Middle frontal gyrus (tissue), 1 donor: ENCODE results near the gene OR52N1.

Experiments
- DNase-seq: peaks from one replicate; pipeline ENCODE4 v3.0.0-alpha.2; 2015; ENCODE audit warnings: low spot score; ENCODE audit errors: extremely low spot score

Gene OR52N1

GRCh38 chr11:5791165-5791564 lies at the start of gene OR52N1:
OR52N1 (minus strand) TSS chr11:5791265; CDS start chr11:5788816, 2,449 bp downstream.
- no peak for DNase-seq

GRCh38 chr11:5837695-5838094 lies 46.6 kb upstream of the OR52N1 start:
- no peak for DNase-seq

- DNase-seq: no peak
Measured at GRCh38 chr11:5833446-5833845, 42.4 kb upstream of the OR52N1 start.

- DNase-seq: no peak
Measured at GRCh38 chr11:5831196-5831829, 40.2 kb upstream of the OR52N1 start.

- no peak for DNase-seq
Measured at GRCh38 chr11:5818245-5818886, 27.3 kb upstream of the OR52N1 start.

GRCh38 chr11:5815534-5815933 lies 24.5 kb upstream of the OR52N1 start:
- DNase-seq: no peak

GRCh38 chr11:5809905-5810795 lies 19.1 kb upstream of the OR52N1 start:
- no peak for DNase-seq

- DNase-seq: no peak
Measured at GRCh38 chr11:5809122-5809519, 18.1 kb upstream of the OR52N1 start.

GRCh38 chr11:5808500-5809121 lies 17.5 kb upstream of the OR52N1 start, which contains the start of gene OR52N2:
OR52N2 (plus strand) TSS chr11:5808924; CDS start chr11:5820336, 11,412 bp downstream.
- DNase-seq: peak; percentile 50

GRCh38 chr11:5807580-5807979 lies 16.5 kb upstream of the OR52N1 start:
- DNase-seq: no peak

GRCh38 chr11:5803982-5804381 lies 12.9 kb upstream of the OR52N1 start:
- DNase-seq: no peak

GRCh38 chr11:5796541-5796940 lies 5.5 kb upstream of the OR52N1 start:
- no peak for DNase-seq

- DNase-seq: no peak
Measured at GRCh38 chr11:5783255-5783654, 7.8 kb downstream of the OR52N1 start, which contains the start of gene OR52N5. OR52N5 (minus strand) TSS chr11:5783355; CDS start chr11:5778634, 4,721 bp downstream.

GRCh38 chr11:5767056-5767455 lies 24.0 kb downstream of the OR52N1 start:
- no peak for DNase-seq

GRCh38 chr11:5753943-5754342 lies 37.1 kb downstream of the OR52N1 start, which contains the start of gene OR52N4:
OR52N4 (plus strand) TSS chr11:5754243; CDS start chr11:5754741, 498 bp downstream.
- no peak for DNase-seq

- no peak for DNase-seq
Measured at GRCh38 chr11:5749836-5750235, 41.2 kb downstream of the OR52N1 start.

- no peak for DNase-seq
Measured at GRCh38 chr11:5746614-5747013, 44.5 kb downstream of the OR52N1 start.

- DNase-seq: no peak
Measured at GRCh38 chr11:5738431-5738830, 52.6 kb downstream of the OR52N1 start.

- DNase-seq: no peak
Measured at GRCh38 chr11:5737670-5738392, 53.2 kb downstream of the OR52N1 start.

- no peak for DNase-seq
Measured at GRCh38 chr11:5737091-5737490, 54.0 kb downstream of the OR52N1 start.
